ENCODE data around the gene NEURL3. TPM values are rescaled to one million over a fixed set of nuclear protein-coding genes. Genes with fewer than 3 reads are reported as not detected.

NEURL3 gene
- total and polyA plus RNA-seq, 9 of the 15 experiments (the other 6 are each of a cell fraction or from before 2014, with no cell fraction given), result not detected

GRCh38 chr2:96485751-96486651, 19.2 kb downstream of the NEURL3 start (continued):
- TF ChIP-seq SMARCE1 (IDR thresholded peaks at IDR 0.05) (no peak), MGA (IDR thresholded peaks at IDR 0.05) (peak; percentile 49; the same call in 1 of the 2 replicates), IRF2 (CRISPR knock-in tag; IDR thresholded peaks at IDR 0.05) (no peak), KLF16 (IDR thresholded peaks at IDR 0.05) (no peak), RFX5 (IDR thresholded peaks at IDR 0.05; ENCODE audit: low read depth, low read length) (no peak), CUX1 (CRISPR knock-in tag; IDR thresholded peaks at IDR 0.05) (no peak), STAT6 (CRISPR knock-in tag; IDR thresholded peaks at IDR 0.05) (no peak)

Data from K562 (cell line).